Measurements from ENCODE around the gene TMED1. TPM values are rescaled to one million over a fixed set of nuclear protein-coding genes. Genes with fewer than 3 reads are reported as not detected.

TMED1 gene, protein sequence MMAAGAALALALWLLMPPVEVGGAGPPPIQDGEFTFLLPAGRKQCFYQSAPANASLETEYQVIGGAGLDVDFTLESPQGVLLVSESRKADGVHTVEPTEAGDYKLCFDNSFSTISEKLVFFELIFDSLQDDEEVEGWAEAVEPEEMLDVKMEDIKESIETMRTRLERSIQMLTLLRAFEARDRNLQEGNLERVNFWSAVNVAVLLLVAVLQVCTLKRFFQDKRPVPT
- total RNA-seq, result 54.1 and 59.9 TPM in 2 replicates

DNA sequence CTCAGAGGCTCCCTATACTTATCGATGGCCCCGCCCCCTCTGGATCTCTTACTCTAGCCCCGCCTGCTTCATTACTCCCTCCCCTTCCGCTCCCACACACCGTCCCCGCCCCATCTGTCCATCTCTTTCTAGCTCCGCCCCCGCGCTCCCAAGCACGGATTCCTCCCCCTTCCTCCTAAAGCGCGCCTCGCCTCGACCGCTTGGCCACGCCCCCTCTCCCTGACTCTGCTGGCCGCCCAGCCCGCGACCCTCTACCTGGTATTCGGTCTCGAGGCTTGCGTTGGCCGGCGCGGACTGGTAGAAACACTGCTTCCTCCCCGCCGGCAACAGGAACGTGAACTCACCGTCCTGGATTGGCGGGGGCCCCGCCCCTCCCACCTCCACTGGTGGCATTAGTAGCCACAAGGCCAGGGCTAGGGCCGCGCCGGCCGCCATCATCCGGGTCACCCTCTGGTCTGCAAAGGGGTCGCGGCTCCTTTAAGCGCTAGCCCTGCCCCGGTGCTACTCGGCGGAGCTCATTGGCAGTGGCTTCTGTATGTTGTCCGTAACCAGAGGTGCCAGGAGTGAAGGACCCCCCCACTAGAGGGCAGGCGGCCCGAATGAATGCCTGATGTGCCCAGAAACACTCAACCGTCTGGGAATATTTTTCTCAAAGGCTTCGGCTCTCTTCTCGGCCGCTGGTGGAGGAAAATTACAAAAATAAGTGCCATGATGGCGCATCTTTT, at the start of gene TMED1:
Gene TMED1 (minus strand): TSS at position 459 of the 725 bp plus-strand sequence. CDS start 21 bp downstream, at position 438.

DNA sequence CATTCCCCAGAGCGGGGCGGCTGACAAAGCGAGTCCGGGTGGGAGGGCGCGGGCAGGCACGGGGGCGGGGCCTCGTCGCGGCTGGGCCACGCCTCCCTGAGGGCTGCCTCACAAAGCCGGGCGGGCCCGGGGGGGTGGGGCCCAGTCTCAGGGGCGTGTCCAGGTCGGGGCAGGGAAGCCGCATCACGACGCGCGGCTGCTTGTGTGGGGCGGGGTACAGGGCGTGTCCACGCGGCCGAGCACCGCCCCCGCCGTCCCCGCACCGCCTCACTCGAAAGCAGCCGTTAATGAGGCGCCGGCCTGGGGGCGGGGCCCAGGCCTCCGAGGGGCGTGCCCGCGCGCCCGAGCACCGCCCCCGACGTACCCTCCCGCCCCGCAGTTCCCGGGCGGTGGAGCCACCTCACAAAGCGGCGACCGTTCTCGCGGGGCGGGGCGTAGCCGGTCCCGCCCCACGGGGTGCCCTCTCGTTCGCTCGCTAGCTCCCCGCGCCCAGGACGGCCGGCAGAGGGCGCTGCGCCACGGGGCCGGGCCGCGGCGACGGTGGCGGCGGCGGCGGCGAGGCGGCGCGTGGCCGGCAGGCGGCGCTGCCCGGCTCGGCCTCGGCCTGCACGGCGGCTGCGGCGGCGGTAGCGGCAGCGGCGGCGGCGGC, 35.1 kb upstream of the TMED1 start, which contains the start of gene CARM1:
Gene CARM1 (plus strand): TSS at position 599 of the 649 bp plus-strand sequence. CDS start 150 bp downstream, outside the sequence.

DNA sequence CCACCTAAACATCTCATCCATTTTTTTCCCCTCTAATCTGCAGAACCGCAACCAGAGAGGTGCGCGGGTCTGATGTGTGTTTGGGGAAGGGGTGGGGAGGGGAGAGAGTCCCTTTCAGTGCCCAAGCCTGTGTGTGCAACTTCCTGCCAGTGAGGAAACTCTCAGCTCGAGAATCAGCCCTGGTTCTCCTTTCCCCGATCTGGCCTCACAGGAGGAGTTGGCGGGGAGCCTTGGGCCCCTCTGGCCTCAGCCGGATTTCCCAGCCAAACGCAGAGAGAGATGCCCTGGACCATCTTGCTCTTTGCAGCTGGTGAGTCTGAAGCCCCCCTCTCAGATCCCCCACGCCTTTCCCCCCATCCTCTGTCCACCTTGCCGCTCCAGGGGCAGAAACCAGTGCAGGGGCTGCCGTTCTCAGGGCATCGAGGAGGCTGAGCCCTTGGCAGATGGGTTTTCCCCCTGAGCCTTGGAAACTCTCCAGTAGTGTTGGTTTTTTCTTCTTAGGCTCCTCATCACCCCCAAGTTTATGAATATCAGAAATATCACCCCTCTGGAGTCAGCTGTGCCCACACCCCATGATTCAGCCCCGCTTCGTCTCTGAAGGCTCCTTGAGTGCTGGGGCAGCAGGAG, 12.3 kb upstream of the TMED1 start, which contains the start of gene C19orf38:
Gene C19orf38 (plus strand): TSS at position 186 of the 627 bp plus-strand sequence. CDS start 94 bp downstream, at position 280.

Other genes starting within 250 kb of the TMED1 start
- 2.3 TPM in 1 of 2 replicates, not detected in the other for gene AP1M2, start 248.9 kb downstream of the TMED1 start, total RNA-seq
- 57.5 and 91.6 TPM in 2 replicates for gene SLC44A2, start 210.7 kb downstream of the TMED1 start, total RNA-seq
- 53.7 and 53.8 TPM in 2 replicates for gene ILF3, start 181.9 kb downstream of the TMED1 start, total RNA-seq
- gene QTRT1, start 134.8 kb downstream of the TMED1 start, total RNA-seq, result 24.7 and 35.3 TPM in 2 replicates
- 54.1 and 75.5 TPM in 2 replicates for gene DNM2, start 118.1 kb downstream of the TMED1 start, total RNA-seq
- gene C19orf38, start 12.2 kb upstream of the TMED1 start, total RNA-seq, result 1.4 and 8.3 TPM in 2 replicates
- 29.3 and 30.6 TPM in 2 replicates for gene CARM1, start 35.3 kb upstream of the TMED1 start, total RNA-seq
- 41.5 and 72.0 TPM in 2 replicates for gene YIPF2, start 92.4 kb upstream of the TMED1 start, total RNA-seq
- gene TIMM29, start 92.6 kb upstream of the TMED1 start, total RNA-seq, result 34.1 and 40.9 TPM in 2 replicates
- 41.0 and 56.8 TPM in 2 replicates for gene SMARCA4, start 124.8 kb upstream of the TMED1 start, total RNA-seq